ENCODE measurements around the gene PTPRCAP.
A peak's percentile ranks its signal among the peaks of the same experiment; 100 is the strongest.

Gene PTPRCAP

GRCh38 chr11:67423466-67423865, 14.0 kb downstream of the PTPRCAP start:
- no peak for DNase-seq

GRCh38 chr11:67422891-67423290, 14.6 kb downstream of the PTPRCAP start:
- no peak for DNase-seq

GRCh38 chr11:67421430-67422031, 16.0 kb downstream of the PTPRCAP start:
- no peak for DNase-seq

GRCh38 chr11:67420646-67421429, 16.6 kb downstream of the PTPRCAP start:
- DNase-seq: peak; percentile 97

GRCh38 chr11:67420147-67420645, 17.3 kb downstream of the PTPRCAP start:
- no peak for DNase-seq

- DNase-seq: no peak
Measured at GRCh38 chr11:67419325-67420049, 18.0 kb downstream of the PTPRCAP start.

- peak; percentile 71 for DNase-seq
Measured at GRCh38 chr11:67418476-67419281, 18.8 kb downstream of the PTPRCAP start.

- DNase-seq: no peak
Measured at GRCh38 chr11:67417425-67417824, 20.1 kb downstream of the PTPRCAP start.

GRCh38 chr11:67416416-67417335, 20.8 kb downstream of the PTPRCAP start:
- peak; percentile 88 for DNase-seq

- no peak for DNase-seq
Measured at GRCh38 chr11:67415501-67416304, 21.8 kb downstream of the PTPRCAP start, which contains the start of gene CARNS1. Gene CARNS1 (plus strand): TSS chr11:67415678. CDS start chr11:67416200, 522 bp downstream.

GRCh38 chr11:67413266-67413849, 24.1 kb downstream of the PTPRCAP start:
- DNase-seq: no peak

GRCh38 chr11:67412495-67413179, 24.8 kb downstream of the PTPRCAP start:
- DNase-seq: no peak

- no peak for DNase-seq
Measured at GRCh38 chr11:67411785-67412152, 25.7 kb downstream of the PTPRCAP start.

GRCh38 chr11:67410984-67411784, 26.3 kb downstream of the PTPRCAP start:
- no peak for DNase-seq

GRCh38 chr11:67410369-67410831, 27.1 kb downstream of the PTPRCAP start:
- DNase-seq: no peak

- peak; percentile 50 for DNase-seq
Measured at GRCh38 chr11:67409781-67410368, 27.6 kb downstream of the PTPRCAP start.

GRCh38 chr11:67409261-67409666, 28.2 kb downstream of the PTPRCAP start:
- DNase-seq: peak; percentile 78
